Measurements from ENCODE around the gene KCNQ4.

Gene KCNQ4

GRCh38 chr1:40777224-40777970 lies 6.2 kb upstream of the KCNQ4 start:
- DNase-seq (ENCODE audit: low read depth), result no peak

DNA sequence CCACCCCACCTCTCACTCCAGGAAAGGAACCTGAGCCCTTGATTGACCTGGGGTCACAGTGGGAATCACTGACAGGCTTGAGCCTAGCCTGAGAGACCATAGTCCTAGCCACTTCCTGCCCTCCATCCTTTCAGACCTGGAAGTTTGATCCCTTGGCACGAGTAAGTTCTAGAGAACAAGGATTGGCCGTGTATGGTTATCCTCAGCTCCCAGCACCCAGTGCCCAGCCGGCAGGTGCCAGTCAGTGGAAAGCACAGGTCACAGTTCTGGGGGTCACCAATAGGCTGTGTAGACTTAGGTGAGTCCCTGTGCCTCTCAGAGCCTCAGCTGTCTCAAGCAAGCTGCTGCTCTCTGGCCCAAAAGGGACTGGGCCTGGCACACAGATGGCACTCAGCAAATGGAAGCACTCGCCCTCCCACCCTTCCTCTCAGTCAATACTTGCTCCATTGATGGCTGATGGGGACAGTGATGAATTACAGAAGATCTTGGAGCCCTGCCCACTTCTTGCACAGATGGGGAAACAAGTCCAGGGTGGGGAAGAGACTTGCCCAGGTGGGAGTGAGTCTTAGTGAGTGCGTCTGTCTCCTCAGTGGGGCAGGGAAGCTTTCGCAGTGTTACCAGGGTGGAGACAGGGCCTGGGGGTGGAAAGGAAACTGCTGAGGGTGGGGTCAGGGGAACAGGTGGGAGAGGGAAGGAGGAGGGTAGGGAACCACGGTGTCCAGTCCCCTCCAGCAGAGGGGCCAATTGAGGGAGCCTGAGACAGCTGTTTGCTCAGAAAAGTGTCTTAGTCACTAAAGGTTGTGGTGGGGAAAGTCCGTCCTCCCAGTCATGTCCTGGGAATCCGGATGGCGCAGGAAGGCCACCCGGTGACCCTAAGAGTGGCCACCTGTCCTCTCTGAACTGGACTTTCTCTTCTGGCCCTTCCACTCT lies 2.6 kb upstream of the KCNQ4 start:
- no peak for DNase-seq (ENCODE audit: low read depth)

DNA sequence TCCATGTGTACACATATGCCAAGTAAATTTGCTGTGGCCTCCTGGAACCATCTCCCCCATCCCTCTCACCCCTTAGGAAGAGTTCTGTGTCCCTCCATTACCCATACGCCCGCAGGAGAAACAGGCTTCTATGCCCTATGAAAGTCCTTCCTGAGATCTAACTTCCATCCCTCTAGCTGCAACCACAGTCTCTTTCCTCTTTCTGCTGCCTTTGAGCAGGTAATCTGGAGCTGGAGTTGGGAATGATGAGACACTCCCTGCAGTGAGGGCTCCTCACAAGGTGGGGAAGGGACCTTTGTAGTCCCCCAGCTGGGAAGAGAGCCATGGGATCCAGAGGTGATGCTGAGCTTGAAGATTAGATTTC lies 2.0 kb upstream of the KCNQ4 start:
- no peak for DNase-seq (ENCODE audit: low read depth)

DNA sequence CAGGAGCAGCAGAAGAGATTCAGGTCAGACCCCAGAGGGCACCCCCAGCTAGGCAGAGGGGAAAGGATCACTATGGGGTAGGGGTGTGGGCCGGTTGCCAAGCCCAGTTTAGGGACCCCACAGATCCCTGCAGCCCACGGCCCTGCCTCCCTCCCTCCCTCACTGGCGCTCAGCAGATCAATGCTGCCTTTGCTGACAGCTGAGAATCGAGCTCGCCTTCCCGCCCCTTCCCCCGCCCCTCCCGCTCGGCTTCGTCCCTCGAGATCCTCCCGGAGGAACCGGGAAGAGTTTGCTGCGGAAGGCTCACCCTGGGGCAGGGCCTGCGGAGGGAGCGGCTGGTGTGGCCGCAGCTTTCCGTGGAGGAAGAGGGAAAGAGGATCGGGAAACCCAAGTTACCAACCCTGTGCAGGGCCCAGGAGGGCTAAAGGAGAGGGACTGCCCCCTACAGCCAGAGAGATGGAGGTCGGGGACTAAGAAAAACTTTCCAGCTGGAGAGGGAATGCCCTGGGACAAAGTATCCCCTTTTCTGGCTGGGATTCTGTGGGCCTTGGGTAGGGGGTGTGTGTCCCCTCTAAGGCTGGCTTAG lies 1.1 kb upstream of the KCNQ4 start:
- no peak for DNase-seq (ENCODE audit: low read depth)

DNA sequence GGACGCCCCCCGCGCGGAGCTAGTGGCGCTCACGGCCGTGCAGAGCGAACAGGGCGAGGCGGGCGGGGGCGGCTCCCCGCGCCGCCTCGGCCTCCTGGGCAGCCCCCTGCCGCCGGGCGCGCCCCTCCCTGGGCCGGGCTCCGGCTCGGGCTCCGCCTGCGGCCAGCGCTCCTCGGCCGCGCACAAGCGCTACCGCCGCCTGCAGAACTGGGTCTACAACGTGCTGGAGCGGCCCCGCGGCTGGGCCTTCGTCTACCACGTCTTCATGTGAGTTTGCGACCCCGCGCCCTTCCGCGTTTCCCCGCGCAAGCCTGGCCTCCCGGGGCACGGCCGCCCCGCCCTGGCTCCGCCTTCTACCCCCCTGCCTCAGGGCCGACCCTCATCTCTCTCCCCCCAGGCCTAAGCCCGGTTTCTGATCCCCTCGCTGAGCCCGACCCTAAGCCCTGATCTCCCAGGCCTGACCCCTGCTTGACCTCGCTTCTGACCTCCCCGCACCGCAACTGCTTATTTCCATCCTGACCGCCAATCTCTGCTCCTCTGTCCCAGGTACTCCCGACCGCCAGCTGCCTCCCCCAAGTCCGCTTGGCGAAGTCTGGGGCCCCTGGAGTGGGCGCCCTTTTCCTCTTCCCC lies 669 bp downstream of the KCNQ4 start:
- no peak for DNase-seq (ENCODE audit: low read depth)

DNA sequence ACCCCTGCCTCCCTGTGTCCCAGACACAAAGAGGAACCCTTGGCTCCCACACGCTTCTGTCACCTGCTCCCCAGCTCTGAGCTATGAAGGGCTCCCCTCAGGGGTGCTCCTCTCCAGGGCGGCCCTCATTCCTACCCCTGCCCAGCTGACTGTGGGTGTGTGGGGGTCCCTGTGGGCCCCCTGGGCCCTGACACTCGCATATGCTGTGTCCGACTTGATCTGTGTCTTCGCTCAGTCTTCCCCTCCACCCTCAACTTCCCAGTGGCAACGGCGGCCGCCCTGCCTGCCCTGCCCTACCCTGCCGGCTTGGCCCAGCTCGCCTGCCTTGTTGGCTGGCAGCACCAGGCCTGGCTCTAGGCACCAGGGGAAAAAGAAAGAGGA lies 1.2 kb downstream of the KCNQ4 start:
- no peak for DNase-seq (ENCODE audit: low read depth)

DNA sequence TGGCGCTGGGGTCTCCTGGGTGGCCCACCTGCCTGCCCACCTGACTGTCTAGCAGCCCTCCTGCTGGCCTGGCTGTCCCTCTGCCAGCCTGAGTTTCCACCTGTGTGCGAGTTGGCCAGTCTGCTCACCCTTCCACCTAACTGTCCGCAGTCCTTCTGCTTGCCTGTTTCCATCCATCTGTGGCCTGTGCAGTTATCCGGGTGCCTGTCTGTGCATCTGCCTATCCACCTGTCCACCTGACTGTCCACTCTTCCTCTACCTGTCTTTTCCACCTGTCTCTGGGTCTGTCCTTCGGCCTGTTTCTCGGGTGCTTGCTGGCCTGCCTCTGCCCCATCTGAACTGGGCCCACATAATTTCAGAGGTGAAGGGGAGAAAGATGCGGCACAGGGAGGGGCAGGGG lies 1.9 kb downstream of the KCNQ4 start:
- DNase-seq (ENCODE audit: low read depth), result no peak

GRCh38 chr1:40786171-40786994 lies 2.8 kb downstream of the KCNQ4 start:
- no peak for DNase-seq (ENCODE audit: low read depth)

DNA sequence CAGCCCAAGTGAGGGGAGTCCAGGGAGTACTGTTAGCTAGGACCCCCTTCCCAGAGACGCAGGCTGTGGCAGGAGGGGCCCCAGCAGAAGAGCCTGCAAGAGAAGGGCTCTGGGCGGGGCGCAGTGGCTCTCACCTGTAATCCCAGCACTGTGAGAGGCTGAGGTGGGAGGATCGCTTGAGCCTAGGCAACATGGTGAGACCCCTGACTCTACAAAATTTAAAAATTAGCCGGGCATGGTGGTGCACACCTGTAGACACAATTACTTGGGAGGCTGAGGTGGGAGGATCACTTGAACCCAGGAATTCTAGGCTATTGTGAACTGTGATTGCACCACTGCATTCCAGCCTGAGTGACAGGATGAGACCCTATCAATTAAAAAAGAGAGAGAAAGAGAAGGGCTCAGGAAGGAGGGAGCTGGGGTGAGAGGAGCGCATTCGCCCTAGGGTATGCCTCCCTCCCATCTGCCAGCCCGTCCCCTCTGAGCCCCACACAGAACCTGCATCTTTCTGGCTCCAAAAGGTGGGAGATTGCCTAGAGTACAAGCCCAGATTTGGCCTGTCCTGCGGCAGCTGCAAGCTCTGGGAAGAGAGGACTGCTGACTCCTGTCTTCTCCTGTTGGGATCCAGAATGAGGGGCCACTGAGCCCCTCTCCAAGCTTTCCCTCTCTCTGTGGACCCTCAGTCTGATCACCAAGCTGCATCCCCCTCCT lies 3.6 kb downstream of the KCNQ4 start:
- no peak for DNase-seq (ENCODE audit: low read depth)

- no peak for DNase-seq (ENCODE audit: low read depth)
Observed at GRCh38 chr1:40787737-40788560, 4.4 kb downstream of the KCNQ4 start.

DNA sequence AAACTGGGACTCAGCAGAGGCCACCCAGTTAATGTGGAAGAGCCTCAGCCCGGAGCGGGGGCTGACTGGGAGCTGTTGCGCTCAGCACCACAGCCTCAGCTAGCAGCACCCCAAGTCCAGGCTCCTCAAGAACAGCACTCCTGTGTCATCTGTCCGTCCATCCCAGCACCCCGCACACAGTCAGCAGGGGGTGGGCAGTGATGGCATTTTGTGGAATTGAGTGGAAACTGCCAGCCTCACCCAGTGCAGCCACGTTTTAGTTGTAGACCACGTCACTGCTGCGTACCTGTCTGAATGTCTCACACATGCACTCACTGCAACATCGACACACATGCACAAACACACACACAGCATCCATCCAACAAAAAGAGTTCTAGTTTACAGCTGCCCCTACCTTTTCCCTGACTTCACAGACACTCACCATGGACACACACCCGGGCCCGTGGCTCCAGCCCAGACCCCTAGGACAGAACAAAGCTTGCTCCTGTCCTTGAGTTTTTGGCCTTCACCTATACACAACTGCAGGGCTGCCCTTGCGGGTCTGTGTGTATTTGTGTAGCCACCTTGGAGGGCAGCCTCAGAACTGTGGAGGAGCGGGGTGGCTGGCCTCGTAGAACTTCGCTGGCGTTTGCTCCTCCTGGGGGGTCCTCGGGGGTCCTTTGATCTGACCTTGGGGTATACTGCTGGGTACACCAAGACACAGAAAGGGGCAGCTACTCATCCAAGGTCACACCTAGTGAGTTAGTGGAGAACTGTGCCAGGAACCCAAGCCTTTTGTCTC lies 5.2 kb downstream of the KCNQ4 start:
- DNase-seq (ENCODE audit: low read depth), result no peak

DNA sequence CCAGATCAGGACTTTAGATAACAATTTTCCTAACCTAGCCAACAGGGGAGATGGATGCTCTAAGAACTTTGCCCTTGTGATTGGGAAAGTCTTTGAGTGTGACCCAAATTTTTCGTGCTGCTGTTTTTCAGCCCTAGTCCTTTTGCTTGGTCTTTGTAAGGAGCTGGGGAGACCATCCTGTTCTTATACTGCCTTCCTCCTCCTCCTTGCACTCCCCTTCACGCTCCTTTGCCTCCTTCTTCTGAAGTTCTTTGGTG lies 5.7 kb downstream of the KCNQ4 start:
- DNase-seq (ENCODE audit: low read depth), result no peak

GRCh38 chr1:40789661-40790430 lies 6.3 kb downstream of the KCNQ4 start:
- DNase-seq (ENCODE audit: low read depth), result no peak

GRCh38 chr1:40792036-40792435 lies 8.4 kb downstream of the KCNQ4 start:
- no peak for DNase-seq (ENCODE audit: low read depth)

GRCh38 chr1:40793617-40794016 lies 10.0 kb downstream of the KCNQ4 start:
- DNase-seq (ENCODE audit: low read depth), result no peak

- DNase-seq (ENCODE audit: low read depth), result no peak
Observed at GRCh38 chr1:40794048-40794447, 10.5 kb downstream of the KCNQ4 start.

- no peak for DNase-seq (ENCODE audit: low read depth)
Observed at GRCh38 chr1:40794974-40795715, 11.6 kb downstream of the KCNQ4 start.

Measured in activated gamma-delta T cell treated with anti-CD3 and anti-CD28 coated beads, Interleukin-2, amount 50 U/mL, for 16 hours (primary cell).